ENCODE results near the gene DNM1.

DNA sequence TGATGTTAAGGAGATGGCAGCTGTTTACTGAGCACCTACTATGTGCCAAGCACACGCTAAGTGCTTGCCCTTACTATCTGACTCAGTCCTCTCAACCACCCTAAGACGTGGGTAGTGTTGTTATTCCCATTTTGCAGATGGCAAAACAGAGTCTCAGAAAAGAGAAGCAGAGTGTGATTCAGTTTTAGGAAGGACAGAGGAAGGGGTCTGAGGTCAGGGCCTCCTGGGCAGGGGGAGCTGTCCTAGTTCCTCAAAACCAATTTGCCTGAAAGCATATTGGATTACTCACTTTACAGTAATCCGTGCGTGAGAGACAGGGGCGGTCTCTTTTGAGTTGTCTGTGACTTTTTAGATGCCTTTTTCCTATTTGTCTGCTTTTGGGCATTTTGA lies 23.2 kb downstream of the DNM1 start:
- TF ChIP-seq, protein P1, sequence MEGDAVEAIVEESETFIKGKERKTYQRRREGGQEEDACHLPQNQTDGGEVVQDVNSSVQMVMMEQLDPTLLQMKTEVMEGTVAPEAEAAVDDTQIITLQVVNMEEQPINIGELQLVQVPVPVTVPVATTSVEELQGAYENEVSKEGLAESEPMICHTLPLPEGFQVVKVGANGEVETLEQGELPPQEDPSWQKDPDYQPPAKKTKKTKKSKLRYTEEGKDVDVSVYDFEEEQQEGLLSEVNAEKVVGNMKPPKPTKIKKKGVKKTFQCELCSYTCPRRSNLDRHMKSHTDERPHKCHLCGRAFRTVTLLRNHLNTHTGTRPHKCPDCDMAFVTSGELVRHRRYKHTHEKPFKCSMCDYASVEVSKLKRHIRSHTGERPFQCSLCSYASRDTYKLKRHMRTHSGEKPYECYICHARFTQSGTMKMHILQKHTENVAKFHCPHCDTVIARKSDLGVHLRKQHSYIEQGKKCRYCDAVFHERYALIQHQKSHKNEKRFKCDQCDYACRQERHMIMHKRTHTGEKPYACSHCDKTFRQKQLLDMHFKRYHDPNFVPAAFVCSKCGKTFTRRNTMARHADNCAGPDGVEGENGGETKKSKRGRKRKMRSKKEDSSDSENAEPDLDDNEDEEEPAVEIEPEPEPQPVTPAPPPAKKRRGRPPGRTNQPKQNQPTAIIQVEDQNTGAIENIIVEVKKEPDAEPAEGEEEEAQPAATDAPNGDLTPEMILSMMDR (conservative IDR thresholded peaks at IDR 0.05; ENCODE audit: low read length) = no peak
- no peak for TF ChIP-seq EZH2phosphoT487 (IDR thresholded peaks at IDR 0.05; ENCODE audit: borderline replicate concordance, low read depth, low read length)
